B cell (primary cell): ENCODE results near the gene SEPTIN1. TPM values are rescaled to one million over a fixed set of nuclear protein-coding genes. Genes with fewer than 3 reads are reported as not detected.
"Not testable (repeated sequence)": the region's sequence is repeated elsewhere in the genome, so short reads cannot be mapped to it uniquely, and the experiment has no call there.

ENCODE experiments used
- ATAC-seq: fragments of 200-7000 bp; cut with Tn5 transposase; one replicate; pipeline ENCODE4 v1.10.0; 2021; ENCODE audit warnings: low read depth, mild to moderate bottlenecking, moderate number of reproducible peaks, moderate library complexity
- CTCF ChIA-PET: fragments of 350-600 bp; sonication (Branson Sonifier 250); formaldehyde crosslinking; loops from one replicate; lab custom pipeline; 2021; ENCODE audit warnings: antibody characterized with exemption, inconsistent platforms; lab: Charles Lee
- POLR2A ChIA-PET: fragments of 350-600 bp; sonication (Branson Sonifier 250); formaldehyde crosslinking; loops from one replicate; lab custom pipeline; 2021; ENCODE audit warnings: antibody characterized with exemption; lab: Charles Lee
- DNase-seq: peaks from one replicate; pipeline ENCODE4 v3.0.0; 2013
- H2AFZ ChIP-seq: 2 replicates; pipeline ENCODE4 v1.6.1; 2012; ENCODE audit warnings: mild to moderate bottlenecking, low read depth, low read length; ENCODE audit not compliant: insufficient read depth, poor library complexity, severe bottlenecking
- H3K27ac ChIP-seq, 2 donors: 1 replicate in 1 of 2; 2 replicates in 1 of 2; pipeline ENCODE4 v1.5.1; 2012 to 2013; ENCODE audit warnings: low read length in 2 of 2, mild to moderate bottlenecking in 2 of 2, moderate library complexity in 1 of 2
- H3K27me3 ChIP-seq, 4 experiments: fragments of 200-600 bp in 1 of 4; sonication (generic) in 1 of 4; replicated peaks in 1 of 4; 1 replicate in 2 of 4; 2 replicates in 2 of 4; pipeline versions ENCODE4 v1.6.1 to v1.7.0; 2013 to 2016; ENCODE audit warnings: low read length in 3 of 4, mild to moderate bottlenecking in 2 of 4, mixed read lengths in 1 of 4, moderate library complexity in 1 of 4; ENCODE audit not compliant: insufficient read depth in 4 of 4, control insufficient read depth in 3 of 4; ENCODE audit errors: control extremely low read depth in 1 of 4
- H3K36me3 ChIP-seq, 2 experiments: replicated peaks in 1 of 2; 1 replicate in 1 of 2; 2 replicates in 1 of 2; pipeline versions ENCODE4 v1.6.1 to v1.7.1; 2013; ENCODE audit warnings: low read length in 1 of 2; ENCODE audit not compliant: insufficient read depth in 2 of 2, control insufficient read depth in 1 of 2; ENCODE audit errors: control extremely low read depth in 1 of 2, extremely low read depth in 1 of 2
- H3K4me1 ChIP-seq, 2 donors: fragments of 200-600 bp in 1 of 2; sonication (generic) in 1 of 2; 1 replicate in 1 of 2; 2 replicates in 1 of 2; pipeline versions ENCODE4 v1.5.1 to v1.6.1; 2013 to 2017; ENCODE audit warnings: low read length in 2 of 2; ENCODE audit not compliant: control insufficient read depth in 2 of 2, insufficient read depth in 2 of 2
- H3K4me2 ChIP-seq: replicated peaks from 2 replicates; pipeline ENCODE3; 2012; ENCODE audit warnings: mild to moderate bottlenecking, low read depth, low read length; ENCODE audit not compliant: poor library complexity, severe bottlenecking
- H3K4me3 ChIP-seq, 5 experiments: fragments of 200-600 bp in 1 of 5; sonication (generic) in 1 of 5; 1 replicate in 3 of 5; 2 replicates in 2 of 5; pipeline versions ENCODE4 v1.5.1 to v1.7.0; 2011 to 2016; ENCODE audit warnings: low read length in 4 of 5, mild to moderate bottlenecking in 4 of 5, low read depth in 2 of 5, control low read depth in 1 of 5, moderate library complexity in 1 of 5; ENCODE audit not compliant: insufficient read depth in 1 of 5; ENCODE audit errors: control extremely low read depth in 1 of 5, extremely low read depth in 1 of 5
- H3K79me2 ChIP-seq: fragments of 200-600 bp; sonication (generic); one replicate; pipeline ENCODE4 v1.6.0; 2016; ENCODE audit warnings: low read length; ENCODE audit not compliant: control insufficient read depth, insufficient read depth
- H3K9ac ChIP-seq: fragments of 200-600 bp; sonication (generic); 2 replicates; pipeline ENCODE4 v1.6.1; 2017; ENCODE audit warnings: mild to moderate bottlenecking, low read length, moderate library complexity
- H3K9me3 ChIP-seq, 3 donors: one replicate each; pipeline versions ENCODE4 v1.6.1 to v1.7.1; 2013; ENCODE audit warnings: low read length in 2 of 3; ENCODE audit not compliant: control insufficient read depth in 2 of 3, insufficient read depth in 1 of 3; ENCODE audit errors: control extremely low read depth in 1 of 3
- H4K20me1 ChIP-seq: 2 replicates; pipeline ENCODE4 v1.6.0; 2012; ENCODE audit warnings: mild to moderate bottlenecking, low read length; ENCODE audit not compliant: insufficient read depth, control insufficient read depth, poor library complexity, severe bottlenecking
- H3K27ac Mint-ChIP-seq: one replicate; pipeline ENCODE4 v1.8.0; 2021; ENCODE audit warnings: mixed read lengths
- H3K27me3 Mint-ChIP-seq: one replicate; pipeline ENCODE4 v1.8.0; 2021; ENCODE audit warnings: mixed read lengths
- H3K4me1 Mint-ChIP-seq: one replicate; pipeline ENCODE4 v1.8.0; 2021; ENCODE audit warnings: mixed read lengths
- H3K4me3 Mint-ChIP-seq: one replicate; pipeline ENCODE4 v1.8.0; 2021; ENCODE audit warnings: mixed read lengths
- H3K9me3 Mint-ChIP-seq: one replicate; pipeline ENCODE4 v1.8.0; 2022; ENCODE audit warnings: mixed read lengths; ENCODE audit not compliant: insufficient read depth
- EZH2 ChIP-seq: IDR thresholded peaks from 2 replicates; pipeline ENCODE4 v1.6.1; 2012; ENCODE audit warnings: borderline replicate concordance, low read depth, mild to moderate bottlenecking, moderate library complexity, low read length; ENCODE audit not compliant: insufficient read depth, poor library complexity, severe bottlenecking
- WGBS: methylation state at CpG from one replicate; pipeline ENCODE4 v1.1.5; 2013; ENCODE audit warnings: missing lambda C conversion rate; ENCODE audit not compliant: insufficient coverage; 5-methylcytosine and 5-hydroxymethylcytosine counted together
- intact Hi-C: fragments of 100-400 bp; cut with micrococcal nuclease; formaldehyde crosslinking; loops from one replicate; pipeline ENCODE4 v1.10.0; 2022
- polyA plus RNA-seq: library from polyadenylated mRNA; depleted of rRNA; stranded (reverse); fragments of >200 nt; gene quantifications from 2 replicates; pipeline ENCODE4 v1.2.3, GENCODE V29; 2012
- total RNA-seq, 2 donors: library from RNA; stranded (reverse); fragments of 120-200 nt in 1 of 2; gene quantifications; 1 replicate in 1 of 2; 2 replicates in 1 of 2; pipeline versions ENCODE4 v1.2.3 to v1.2.4, GENCODE V29; 2013 to 2022
- TF ChIP-seq, protein P1 (sequence below): fragments of 200-600 bp; IDR thresholded peaks from one replicate; pipeline ENCODE4 v1.8.0; 2022; ENCODE audit warnings: antibody characterized with exemption, mild to moderate bottlenecking

Gene SEPTIN1
- total and polyA plus RNA-seq, 2 donors (not counting 1 experiment from before 2014, with no cell fraction given), result 154 to 302 TPM

DNA sequence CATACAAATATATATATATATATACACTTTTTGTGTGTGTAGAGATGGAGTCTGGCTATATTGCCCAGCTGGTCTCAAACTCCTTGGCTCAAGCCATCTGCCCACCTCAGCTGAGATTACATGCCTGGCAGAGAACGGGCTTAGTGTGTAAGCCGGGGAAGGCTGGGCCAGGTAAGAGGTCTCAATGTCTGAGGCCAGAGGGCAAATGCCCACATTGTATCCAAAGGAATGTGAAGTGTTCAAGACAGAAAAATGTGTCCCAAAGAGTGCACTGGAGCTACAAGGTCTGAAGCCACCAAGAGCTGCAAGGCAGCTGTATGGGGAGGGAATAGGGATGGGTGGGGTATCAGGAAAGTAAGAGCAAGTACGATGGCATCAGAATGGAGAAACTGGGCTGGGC lies 36.1 kb downstream of the SEPTIN1 start:
- CTCF ChIA-PET, result no interaction called here
- no peak for DNase-seq
- no peak for TF ChIP-seq EZH2
- TF ChIP-seq, protein P1, sequence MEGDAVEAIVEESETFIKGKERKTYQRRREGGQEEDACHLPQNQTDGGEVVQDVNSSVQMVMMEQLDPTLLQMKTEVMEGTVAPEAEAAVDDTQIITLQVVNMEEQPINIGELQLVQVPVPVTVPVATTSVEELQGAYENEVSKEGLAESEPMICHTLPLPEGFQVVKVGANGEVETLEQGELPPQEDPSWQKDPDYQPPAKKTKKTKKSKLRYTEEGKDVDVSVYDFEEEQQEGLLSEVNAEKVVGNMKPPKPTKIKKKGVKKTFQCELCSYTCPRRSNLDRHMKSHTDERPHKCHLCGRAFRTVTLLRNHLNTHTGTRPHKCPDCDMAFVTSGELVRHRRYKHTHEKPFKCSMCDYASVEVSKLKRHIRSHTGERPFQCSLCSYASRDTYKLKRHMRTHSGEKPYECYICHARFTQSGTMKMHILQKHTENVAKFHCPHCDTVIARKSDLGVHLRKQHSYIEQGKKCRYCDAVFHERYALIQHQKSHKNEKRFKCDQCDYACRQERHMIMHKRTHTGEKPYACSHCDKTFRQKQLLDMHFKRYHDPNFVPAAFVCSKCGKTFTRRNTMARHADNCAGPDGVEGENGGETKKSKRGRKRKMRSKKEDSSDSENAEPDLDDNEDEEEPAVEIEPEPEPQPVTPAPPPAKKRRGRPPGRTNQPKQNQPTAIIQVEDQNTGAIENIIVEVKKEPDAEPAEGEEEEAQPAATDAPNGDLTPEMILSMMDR, result no peak
- peaks cover 21 to 33% of the 10 kb centered on the region in 2 donors for H3K4me1 ChIP-seq
- no peak for ATAC-seq
- H3K9me3 ChIP-seq, result no peaks in the 10 kb centered on the region
- 100% methylated on average over 3 of the region's 3 CpGs for WGBS
- no peaks in the 10 kb centered on the region for H3K27me3 ChIP-seq
- H3K36me3 ChIP-seq, result peaks cover 0 to 7% of the 10 kb centered on the region in 2 experiments
- H3K9me3 Mint-ChIP-seq, result no peaks in the 10 kb centered on the region
- H3K4me2 ChIP-seq, result no peak overlapping the region
- H3K4me1 Mint-ChIP-seq, result peaks cover 25% of the 10 kb centered on the region
- no peaks in the 10 kb centered on the region for H3K27me3 Mint-ChIP-seq
- H3K79me2 ChIP-seq, result peaks cover 3% of the 10 kb centered on the region
- intact Hi-C loops, result no loop called here
- no peak overlapping the region for H2AFZ ChIP-seq
- H3K9ac ChIP-seq, result no peak overlapping the region
- H3K4me3 ChIP-seq, result no peak overlapping the region
- peak overlapping the region; percentile 10 for H3K27ac Mint-ChIP-seq
- no peak overlapping the region for H3K4me3 Mint-ChIP-seq
- H4K20me1 ChIP-seq, result no peaks in the 10 kb centered on the region
- POLR2A ChIA-PET, result interaction anchor here (0.6 kb wide), 1 partner anchor 32 kb away, joined by 4 read pairs; no protein-coding TSS in a partner anchor
- H3K27ac ChIP-seq, result no peak overlapping the region

DNA sequence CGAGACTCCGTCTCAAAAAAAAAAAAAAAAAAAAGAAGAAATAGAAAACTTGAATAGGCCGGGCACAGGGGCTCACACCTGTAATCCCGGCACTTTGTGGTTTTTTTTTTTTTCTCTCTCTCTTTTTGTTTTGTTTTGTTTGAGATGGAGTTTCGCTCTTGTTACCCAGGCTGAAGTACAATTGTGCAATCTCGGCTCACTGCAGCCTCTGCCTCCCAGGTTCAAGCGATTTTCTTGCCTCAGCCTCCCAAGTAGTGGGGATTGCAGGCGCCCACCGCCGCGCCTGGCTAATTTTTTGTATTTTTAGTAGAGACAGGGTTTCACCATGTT lies 38.9 kb downstream of the SEPTIN1 start:
- H3K4me3 ChIP-seq, H3K9me3 Mint-ChIP-seq, H3K27ac ChIP-seq, H2AFZ ChIP-seq, H3K27me3 Mint-ChIP-seq, ATAC-seq, CTCF ChIA-PET, H3K9me3 ChIP-seq, H3K27me3 ChIP-seq, H3K4me1 ChIP-seq, H3K4me3 Mint-ChIP-seq, H3K9ac ChIP-seq, H3K79me2 ChIP-seq, H3K4me2 ChIP-seq, POLR2A ChIA-PET, H3K27ac Mint-ChIP-seq, intact Hi-C loops, H3K4me1 Mint-ChIP-seq, DNase-seq, H3K36me3 ChIP-seq, H4K20me1 ChIP-seq: not testable (repeated sequence)
- 100% methylated on average over 2 of the region's 11 CpGs for whole genome bisulfite sequencing
